Type B pancreatic cell (in vitro differentiated cells): Measurements from ENCODE around the gene DAAM2. TPM values are rescaled to one million over a fixed set of nuclear protein-coding genes. Genes with fewer than 3 reads are reported as not detected.

Experiments used
- DNase-seq: peaks from one replicate; pipeline ENCODE4 v3.0.0; 2021; ENCODE audit warnings: mixed read lengths; ENCODE audit not compliant: unreplicated experiment; ENCODE audit errors: extremely low spot score
- H3K27ac Mint-ChIP-seq: 2 replicates; pipeline ENCODE4 v1.8.0; 2021; ENCODE audit warnings: mild to moderate bottlenecking, mixed read lengths
- H3K27me3 Mint-ChIP-seq: 2 replicates; pipeline ENCODE4 v1.8.0; 2021; ENCODE audit warnings: mixed read lengths
- H3K36me3 Mint-ChIP-seq: 2 replicates; pipeline ENCODE4 v1.8.0; 2021; ENCODE audit warnings: mixed read lengths
- H3K4me1 Mint-ChIP-seq: one replicate; pipeline ENCODE4 v1.8.0; 2021; ENCODE audit warnings: mixed read lengths; ENCODE audit not compliant: unreplicated experiment
- H3K4me3 Mint-ChIP-seq: 2 replicates; pipeline ENCODE4 v1.8.0; 2021; ENCODE audit warnings: mild to moderate bottlenecking, mixed read lengths
- H3K9me3 Mint-ChIP-seq: 2 replicates; pipeline ENCODE4 v1.8.0; 2021; ENCODE audit warnings: mixed read lengths
- CTCF ChIP-seq: fragments of 200-600 bp; sonication (generic); conservative IDR thresholded peaks from 2 replicates; pipeline ENCODE4 v1.5.0; 2021; ENCODE audit warnings: antibody characterized with exemption, mild to moderate bottlenecking
- total RNA-seq: library from RNA; stranded (reverse); gene quantifications from 2 replicates; pipeline ENCODE4 v1.2.1, GENCODE V29; 2021; ENCODE audit warnings: low replicate concordance

The DAAM2 gene
- total RNA-seq, 1 donor from 2014 or later = 22.6 TPM

DNA sequence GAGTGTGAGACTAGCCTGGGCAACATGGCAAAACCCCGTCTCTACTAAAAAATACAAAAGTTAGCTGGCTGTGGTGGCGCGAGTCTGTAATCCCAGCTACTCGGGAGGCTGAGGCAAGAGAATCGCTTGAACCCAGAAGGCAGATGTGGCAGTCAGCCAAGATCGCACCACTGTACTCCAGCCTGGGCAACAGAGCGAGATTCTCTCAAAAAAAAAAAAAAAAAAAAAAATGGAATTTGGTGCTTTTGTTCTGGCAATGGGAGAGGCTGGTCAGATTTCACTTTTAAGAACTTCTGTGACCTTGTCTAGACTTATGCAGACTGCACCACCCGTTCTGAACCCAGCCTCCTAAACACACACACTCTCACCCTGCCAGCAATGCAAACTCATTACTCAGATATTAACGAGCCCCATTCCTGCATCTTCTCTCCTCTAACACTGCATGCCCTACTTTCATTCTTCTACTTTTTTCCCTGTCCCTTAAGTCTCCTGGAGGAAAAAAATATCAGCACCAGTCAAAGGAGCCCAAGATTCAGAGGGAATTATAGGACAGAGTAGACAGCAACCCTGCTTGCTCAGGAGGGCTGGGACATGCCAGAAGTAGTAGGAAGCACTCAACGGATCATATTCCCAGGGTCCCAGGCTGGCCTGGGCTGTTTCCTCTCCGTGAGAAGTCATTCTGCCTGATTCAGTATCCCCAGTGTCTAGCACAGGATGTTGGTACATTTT, 137.7 kb downstream of the DAAM2 start:
- H3K4me1 Mint-ChIP-seq = peaks cover 28% of the 10 kb centered on the region
- no peak overlapping the region for H3K27ac Mint-ChIP-seq
- H3K27me3 Mint-ChIP-seq = peaks cover 3% of the 10 kb centered on the region
- peaks cover 18% of the 10 kb centered on the region for H3K36me3 Mint-ChIP-seq
- no peak for TF ChIP-seq CTCF
- no peak overlapping the region for H3K4me3 Mint-ChIP-seq
- H3K9me3 Mint-ChIP-seq = no peaks in the 10 kb centered on the region
- DNase-seq = no peak

GRCh38 chr6:39930540-39930939, 138.4 kb downstream of the DAAM2 start:
- no peak for DNase-seq
- no peak for TF ChIP-seq CTCF
- H3K4me1 Mint-ChIP-seq = peaks cover 28% of the 10 kb centered on the region
- peaks cover 3% of the 10 kb centered on the region for H3K27me3 Mint-ChIP-seq
- no peak overlapping the region for H3K27ac Mint-ChIP-seq
- H3K9me3 Mint-ChIP-seq = no peaks in the 10 kb centered on the region
- no peak overlapping the region for H3K4me3 Mint-ChIP-seq
- peaks cover 14% of the 10 kb centered on the region for H3K36me3 Mint-ChIP-seq

GRCh38 chr6:39931607-39932006, 139.4 kb downstream of the DAAM2 start:
- no peak for DNase-seq

GRCh38 chr6:39932386-39932910, 140.3 kb downstream of the DAAM2 start:
- Mint-ChIP-seq H3K36me3 (peaks cover 9% of the 10 kb centered on the region), H3K27me3 (peaks cover 3% of the 10 kb centered on the region), H3K9me3 (no peaks in the 10 kb centered on the region), H3K4me3 (peak overlapping the region; percentile 96), H3K27ac (no peak overlapping the region), H3K4me1 (peaks cover 28% of the 10 kb centered on the region)
- no peak for DNase-seq
- no peak for TF ChIP-seq CTCF

More at GRCh38 chr6:39931607-39932006, 139.4 kb downstream of the DAAM2 start:
- peak overlapping the region; percentile 51 for H3K4me3 Mint-ChIP-seq
- H3K9me3 Mint-ChIP-seq = no peaks in the 10 kb centered on the region
- no peak for TF ChIP-seq CTCF
- peaks cover 28% of the 10 kb centered on the region for H3K4me1 Mint-ChIP-seq
- peaks cover 9% of the 10 kb centered on the region for H3K36me3 Mint-ChIP-seq
- H3K27me3 Mint-ChIP-seq = peaks cover 3% of the 10 kb centered on the region
- no peak overlapping the region for H3K27ac Mint-ChIP-seq

- peaks cover 3% of the 10 kb centered on the region for H3K27me3 Mint-ChIP-seq
- DNase-seq = no peak
- no peak for TF ChIP-seq CTCF
- peak overlapping the region; percentile 96 for H3K4me3 Mint-ChIP-seq
- peaks cover 40% of the 10 kb centered on the region for H3K4me1 Mint-ChIP-seq
- H3K9me3 Mint-ChIP-seq = no peaks in the 10 kb centered on the region
- H3K27ac Mint-ChIP-seq = peak overlapping the region; percentile 20
- H3K36me3 Mint-ChIP-seq = peaks cover 5% of the 10 kb centered on the region
These were observed 141.5 kb downstream of the DAAM2 start for GRCh38 chr6:39933669-39934130.
